ENCODE measurements around the gene SPTBN4. TPM values are rescaled to one million over a fixed set of nuclear protein-coding genes. Genes with fewer than 3 reads are reported as not detected.
"Not testable (repeated sequence)": the region's sequence is repeated elsewhere in the genome, so short reads cannot be mapped to it uniquely, and the experiment has no call there.

The SPTBN4 gene
- total RNA-seq, 1 experiment from 2014 or later: 0.82 TPM

- H3K9me3 Mint-ChIP-seq (ENCODE audit: unreplicated experiment): no peaks in the 10 kb centered on the region
- H3K36me3 Mint-ChIP-seq (ENCODE audit: insufficient read depth, unreplicated experiment): no peaks in the 10 kb centered on the region
- DNase-seq: no peak
- H3K4me1 Mint-ChIP-seq (ENCODE audit: low read depth, unreplicated experiment): peaks cover 15% of the 10 kb centered on the region
- TF ChIP-seq, protein P1, sequence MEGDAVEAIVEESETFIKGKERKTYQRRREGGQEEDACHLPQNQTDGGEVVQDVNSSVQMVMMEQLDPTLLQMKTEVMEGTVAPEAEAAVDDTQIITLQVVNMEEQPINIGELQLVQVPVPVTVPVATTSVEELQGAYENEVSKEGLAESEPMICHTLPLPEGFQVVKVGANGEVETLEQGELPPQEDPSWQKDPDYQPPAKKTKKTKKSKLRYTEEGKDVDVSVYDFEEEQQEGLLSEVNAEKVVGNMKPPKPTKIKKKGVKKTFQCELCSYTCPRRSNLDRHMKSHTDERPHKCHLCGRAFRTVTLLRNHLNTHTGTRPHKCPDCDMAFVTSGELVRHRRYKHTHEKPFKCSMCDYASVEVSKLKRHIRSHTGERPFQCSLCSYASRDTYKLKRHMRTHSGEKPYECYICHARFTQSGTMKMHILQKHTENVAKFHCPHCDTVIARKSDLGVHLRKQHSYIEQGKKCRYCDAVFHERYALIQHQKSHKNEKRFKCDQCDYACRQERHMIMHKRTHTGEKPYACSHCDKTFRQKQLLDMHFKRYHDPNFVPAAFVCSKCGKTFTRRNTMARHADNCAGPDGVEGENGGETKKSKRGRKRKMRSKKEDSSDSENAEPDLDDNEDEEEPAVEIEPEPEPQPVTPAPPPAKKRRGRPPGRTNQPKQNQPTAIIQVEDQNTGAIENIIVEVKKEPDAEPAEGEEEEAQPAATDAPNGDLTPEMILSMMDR (IDR thresholded peaks at IDR 0.05; ENCODE audit: insufficient read depth in 1 of 2, low read depth in 1 of 2, low read length in 1 of 2, severe bottlenecking in 1 of 2, unreplicated experiment in 1 of 2): no peak
- peaks cover 11% of the 10 kb centered on the region; the same call in 1 of the 2 replicates for H3K4me1 ChIP-seq
- intact Hi-C loops (cut with micrococcal nuclease; ENCODE audit: unreplicated experiment): no loop called here
- ChIA-PET POLR2A (no interaction called here), CTCF (interaction anchor here (1.0 to 1.1 kb wide), 2 partner anchors 8 to 19 kb away, joined by 4 to 6 read pairs; no protein-coding TSS in a partner anchor)
- no peaks in the 10 kb centered on the region; the same call in 1 of the 2 replicates for H3K36me3 ChIP-seq (ENCODE audit: control insufficient read depth, insufficient read depth, low read length)
- no peaks in the 10 kb centered on the region for H3K27me3 Mint-ChIP-seq (ENCODE audit: insufficient read depth, unreplicated experiment)
- no TSS peak for BruUV-seq (replicated peaks)
- H3K27me3 ChIP-seq (replicated peaks; ENCODE audit: control insufficient read depth, insufficient read depth, low read length): no peaks in the 10 kb centered on the region
- H3K9me3 ChIP-seq: no peaks in the 10 kb centered on the region
- no peak overlapping the region for H3K27ac Mint-ChIP-seq (ENCODE audit: unreplicated experiment)
- no peak overlapping the region for H3K4me3 Mint-ChIP-seq (ENCODE audit: unreplicated experiment)
- H3K4me3 ChIP-seq (ENCODE audit: low read depth, low read length): no peak overlapping the region
Measured at GRCh38 chr19:40622773-40623075, 155.9 kb downstream of the SPTBN4 start.

DNA sequence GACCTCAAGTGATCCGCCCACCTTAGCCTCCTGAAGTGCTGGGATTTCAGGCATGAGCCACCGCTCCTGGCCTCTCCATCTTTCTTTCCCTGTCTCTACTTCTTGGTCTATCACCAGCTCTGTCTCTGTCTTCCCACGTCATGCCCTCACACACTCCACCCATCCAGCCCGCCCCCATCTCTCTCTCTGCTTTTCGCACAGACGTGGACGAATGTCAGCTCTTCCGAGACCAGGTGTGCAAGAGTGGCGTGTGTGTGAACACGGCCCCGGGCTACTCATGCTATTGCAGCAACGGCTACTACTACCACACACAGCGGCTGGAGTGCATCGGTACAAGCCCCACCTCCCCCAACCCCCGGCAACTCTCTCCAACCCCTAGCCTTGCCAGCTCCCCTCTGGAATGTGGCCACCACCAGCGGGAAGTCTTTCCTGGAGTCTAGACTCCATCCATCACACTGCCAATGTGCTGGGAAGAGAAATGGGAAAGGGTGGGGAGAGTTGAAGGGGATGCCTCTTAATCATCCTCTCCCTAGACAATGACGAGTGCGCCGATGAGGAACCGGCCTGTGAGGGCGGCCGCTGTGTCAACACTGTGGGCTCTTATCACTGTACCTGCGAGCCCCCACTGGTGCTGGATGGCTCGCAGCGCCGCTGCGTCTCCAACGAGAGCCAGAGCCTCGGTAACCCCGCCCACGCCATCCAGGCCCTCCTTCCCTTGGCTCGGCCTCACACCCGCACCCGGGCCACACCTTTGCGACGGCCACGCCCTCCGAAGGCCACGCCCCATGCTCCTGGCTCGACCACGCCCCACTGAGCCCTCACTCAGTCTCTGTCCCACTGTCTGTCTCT, 156.8 kb downstream of the SPTBN4 start:
- H3K27me3 Mint-ChIP-seq (ENCODE audit: insufficient read depth, unreplicated experiment): no peaks in the 10 kb centered on the region
- intact Hi-C loops (cut with micrococcal nuclease; ENCODE audit: unreplicated experiment): no loop called here
- TF ChIP-seq, protein P1 (IDR thresholded peaks at IDR 0.05; ENCODE audit: insufficient read depth in 1 of 2, low read depth in 1 of 2, low read length in 1 of 2, severe bottlenecking in 1 of 2, unreplicated experiment in 1 of 2): no peak
- BruUV-seq (replicated peaks): no TSS peak
- no peaks in the 10 kb centered on the region for H3K36me3 Mint-ChIP-seq (ENCODE audit: insufficient read depth, unreplicated experiment)
- H3K9me3 ChIP-seq: no peaks in the 10 kb centered on the region
- no peak overlapping the region for H3K4me3 ChIP-seq (ENCODE audit: low read depth, low read length)
- no peaks in the 10 kb centered on the region; the same call in 1 of the 2 replicates for H3K36me3 ChIP-seq (ENCODE audit: control insufficient read depth, insufficient read depth, low read length)
- peak; percentile 90 to 91 for DNase-seq
- H3K27ac Mint-ChIP-seq (ENCODE audit: unreplicated experiment): no peak overlapping the region
- ChIA-PET POLR2A (no interaction called here), CTCF (interaction anchor here (0.7 to 1.1 kb wide), 4 partner anchors 9 to 128 kb away, joined by 3 to 6 read pairs (median 4); no protein-coding TSS in a partner anchor)
- H3K4me1 Mint-ChIP-seq (ENCODE audit: low read depth, unreplicated experiment): peaks cover 15% of the 10 kb centered on the region
- peak overlapping the region; percentile 56 for H3K4me3 Mint-ChIP-seq (ENCODE audit: unreplicated experiment)
- H3K27me3 ChIP-seq (replicated peaks; ENCODE audit: control insufficient read depth, insufficient read depth, low read length): no peaks in the 10 kb centered on the region
- peaks cover 11% of the 10 kb centered on the region; the same call in 1 of the 2 replicates for H3K4me1 ChIP-seq
- no peaks in the 10 kb centered on the region for H3K9me3 Mint-ChIP-seq (ENCODE audit: unreplicated experiment)

GRCh38 chr19:40624369-40625153, 157.8 kb downstream of the SPTBN4 start:
- H3K4me3 ChIP-seq (ENCODE audit: low read depth, low read length); H3K36me3 Mint-ChIP-seq (ENCODE audit: insufficient read depth, unreplicated experiment); intact Hi-C loops (cut with micrococcal nuclease; ENCODE audit: unreplicated experiment); DNase-seq; H3K27ac Mint-ChIP-seq (ENCODE audit: unreplicated experiment); H3K9me3 Mint-ChIP-seq (ENCODE audit: unreplicated experiment); H3K36me3 ChIP-seq (ENCODE audit: control insufficient read depth, insufficient read depth, low read length); POLR2A ChIA-PET; BruUV-seq (replicated peaks); H3K27me3 Mint-ChIP-seq (ENCODE audit: insufficient read depth, unreplicated experiment); H3K27me3 ChIP-seq (replicated peaks; ENCODE audit: control insufficient read depth, insufficient read depth, low read length); H3K9me3 ChIP-seq: not testable (repeated sequence)
- Mint-ChIP-seq H3K4me1 (ENCODE audit: low read depth, unreplicated experiment) (peaks cover 15% of the 10 kb centered on the region), H3K4me3 (ENCODE audit: unreplicated experiment) (peak overlapping the region; percentile 56)
- peaks cover 11% of the 10 kb centered on the region; the same call in 1 of the 2 replicates for H3K4me1 ChIP-seq
- CTCF ChIA-PET: interaction anchor here (0.7 kb wide), 1 partner anchor 21 kb away, joined by 3 read pairs; no protein-coding TSS in a partner anchor
